ENCODE measurements around the gene DMD.
"Not testable (repeated sequence)": the region's sequence is repeated elsewhere in the genome, so short reads cannot be mapped to it uniquely, and the experiment has no call there.

DMD gene

DNA sequence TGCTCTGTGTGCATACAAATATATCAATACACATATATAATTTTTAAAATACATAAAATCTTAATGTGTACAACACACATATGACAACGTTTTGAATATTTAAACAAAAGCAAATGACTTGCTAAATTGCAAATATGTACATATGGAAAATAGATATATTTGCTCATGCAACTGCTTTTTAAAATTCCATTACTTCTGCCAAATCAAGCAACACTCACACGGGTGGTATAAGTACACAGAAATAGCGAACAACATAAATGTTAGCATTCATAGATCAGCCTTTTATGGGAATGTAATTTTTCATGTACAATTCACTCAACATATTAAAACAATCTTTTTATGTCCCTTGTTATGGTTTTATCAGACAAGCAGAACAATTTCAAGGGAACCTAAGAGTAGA is 116.3 kb downstream of the DMD start:
- no peak for DNase-seq (ENCODE audit: low read depth)
- H3K4me3 ChIP-seq (ENCODE audit: low read depth, low read length), result no peak overlapping the region
- no peak for TF ChIP-seq CTCF (IDR thresholded peaks at IDR 0.05; ENCODE audit: insufficient read depth, low read depth, low read length, missing control alignments)

DNA sequence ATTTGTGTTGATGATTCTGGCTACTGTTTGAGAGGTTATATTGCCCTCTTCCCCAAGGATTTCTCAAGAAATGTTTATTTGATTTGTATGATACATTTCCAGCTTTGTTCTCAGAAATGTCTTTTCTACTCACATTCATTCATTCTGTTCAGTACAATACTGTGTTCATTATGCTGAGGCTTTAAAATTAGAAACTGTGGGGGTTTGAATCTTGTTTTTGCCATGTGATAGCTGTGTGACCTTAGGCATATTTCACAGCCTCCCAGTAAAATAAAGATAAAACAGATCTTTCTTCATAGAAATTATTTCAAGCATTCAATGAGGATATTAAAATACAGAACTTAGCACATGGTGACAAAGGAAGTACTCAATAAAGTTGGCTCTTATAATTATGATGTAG is 123.9 kb downstream of the DMD start:
- no peak for TF ChIP-seq CTCF (IDR thresholded peaks at IDR 0.05; ENCODE audit: insufficient read depth, low read depth, low read length, missing control alignments)
- DNase-seq (ENCODE audit: low read depth), result no peak

GRCh38 chrX:33086886-33087285 is 124.5 kb downstream of the DMD start:
- no peak for TF ChIP-seq CTCF (IDR thresholded peaks at IDR 0.05; ENCODE audit: insufficient read depth, low read depth, low read length, missing control alignments)
- DNase-seq (ENCODE audit: low read depth), result no peak
- H3K4me3 ChIP-seq (ENCODE audit: low read depth, low read length), result no peak overlapping the region

More for the DNA sequence above, 123.9 kb downstream of the DMD start:
- no peak overlapping the region for H3K4me3 ChIP-seq (ENCODE audit: low read depth, low read length)

- TF ChIP-seq CTCF (IDR thresholded peaks at IDR 0.05; ENCODE audit: insufficient read depth, low read depth, low read length, missing control alignments), result no peak
Observed at GRCh38 chrX:33082371-33082770, 129.0 kb downstream of the DMD start.

DNA sequence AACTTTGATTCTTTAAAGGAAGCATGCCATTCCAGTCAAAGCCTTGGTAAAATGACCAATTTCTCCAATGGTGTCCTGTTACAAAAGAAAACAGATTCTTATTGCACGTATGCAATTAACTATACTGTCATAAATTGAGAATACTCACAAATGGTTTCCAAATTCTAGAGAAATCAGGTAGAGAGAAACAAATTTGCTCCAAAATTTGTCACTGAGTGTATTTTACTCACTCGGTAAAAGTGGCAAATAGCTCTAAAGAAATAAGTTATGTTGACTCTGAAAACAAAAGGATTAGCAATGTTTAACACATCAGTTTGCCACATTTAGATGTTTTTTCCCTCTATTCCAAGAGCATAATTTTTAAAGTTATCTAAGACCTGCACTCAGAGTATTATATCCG is 133.1 kb downstream of the DMD start:
- H3K4me3 ChIP-seq (ENCODE audit: low read depth, low read length), result no peak overlapping the region
- TF ChIP-seq CTCF (IDR thresholded peaks at IDR 0.05; ENCODE audit: insufficient read depth, low read depth, low read length, missing control alignments), result no peak
- no peak for DNase-seq (ENCODE audit: low read depth)

More at GRCh38 chrX:33082371-33082770, 129.0 kb downstream of the DMD start:
- H3K4me3 ChIP-seq (ENCODE audit: low read depth, low read length), result no peak overlapping the region
- DNase-seq (ENCODE audit: low read depth), result no peak

DNA sequence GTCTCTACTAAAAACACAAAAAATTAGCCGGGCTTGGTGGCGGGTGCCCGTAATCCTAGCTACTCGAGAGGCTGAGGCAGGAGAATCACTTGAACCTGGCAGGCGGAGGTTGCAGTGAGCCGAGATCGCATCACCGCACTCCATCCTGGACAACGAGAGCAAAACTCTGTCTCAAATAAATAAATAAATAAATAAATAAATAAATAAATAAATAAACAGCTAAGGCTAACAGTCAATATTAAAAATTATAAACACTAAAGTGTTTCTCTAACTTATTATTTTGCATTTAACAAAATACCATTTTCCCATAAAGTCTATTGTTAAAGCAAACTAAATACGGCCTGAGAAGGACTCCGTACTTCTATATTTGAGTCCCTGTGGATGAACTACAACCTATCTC is 137.7 kb downstream of the DMD start:
- DNase-seq (ENCODE audit: low read depth); H3K4me3 ChIP-seq (ENCODE audit: low read depth, low read length): not testable (repeated sequence)

DNA sequence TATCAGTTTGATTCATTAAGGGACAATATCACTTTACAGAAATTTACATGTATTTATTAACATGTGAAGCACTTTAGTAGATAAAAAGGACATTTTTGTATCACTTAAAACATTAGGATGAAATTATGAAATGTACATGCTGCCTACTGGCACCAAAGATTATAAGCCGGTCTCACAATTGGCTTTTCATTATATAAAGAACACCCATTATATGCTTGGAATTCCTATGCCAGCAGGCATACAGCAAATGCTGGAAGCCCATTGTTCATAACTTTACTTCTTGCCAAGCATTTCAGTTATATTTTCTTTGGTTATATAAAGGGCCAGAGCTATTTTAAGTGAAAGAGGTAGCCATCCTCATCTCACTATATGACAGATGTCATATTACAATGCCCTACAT is 145.9 kb downstream of the DMD start:
- no peak for DNase-seq (ENCODE audit: low read depth)
- no peak for TF ChIP-seq CTCF (IDR thresholded peaks at IDR 0.05; ENCODE audit: insufficient read depth, low read depth, low read length, missing control alignments)
- no peak overlapping the region for H3K4me3 ChIP-seq (ENCODE audit: low read depth, low read length)
